Measurements from ENCODE around the gene LRRC38.

LRRC38 gene

DNA sequence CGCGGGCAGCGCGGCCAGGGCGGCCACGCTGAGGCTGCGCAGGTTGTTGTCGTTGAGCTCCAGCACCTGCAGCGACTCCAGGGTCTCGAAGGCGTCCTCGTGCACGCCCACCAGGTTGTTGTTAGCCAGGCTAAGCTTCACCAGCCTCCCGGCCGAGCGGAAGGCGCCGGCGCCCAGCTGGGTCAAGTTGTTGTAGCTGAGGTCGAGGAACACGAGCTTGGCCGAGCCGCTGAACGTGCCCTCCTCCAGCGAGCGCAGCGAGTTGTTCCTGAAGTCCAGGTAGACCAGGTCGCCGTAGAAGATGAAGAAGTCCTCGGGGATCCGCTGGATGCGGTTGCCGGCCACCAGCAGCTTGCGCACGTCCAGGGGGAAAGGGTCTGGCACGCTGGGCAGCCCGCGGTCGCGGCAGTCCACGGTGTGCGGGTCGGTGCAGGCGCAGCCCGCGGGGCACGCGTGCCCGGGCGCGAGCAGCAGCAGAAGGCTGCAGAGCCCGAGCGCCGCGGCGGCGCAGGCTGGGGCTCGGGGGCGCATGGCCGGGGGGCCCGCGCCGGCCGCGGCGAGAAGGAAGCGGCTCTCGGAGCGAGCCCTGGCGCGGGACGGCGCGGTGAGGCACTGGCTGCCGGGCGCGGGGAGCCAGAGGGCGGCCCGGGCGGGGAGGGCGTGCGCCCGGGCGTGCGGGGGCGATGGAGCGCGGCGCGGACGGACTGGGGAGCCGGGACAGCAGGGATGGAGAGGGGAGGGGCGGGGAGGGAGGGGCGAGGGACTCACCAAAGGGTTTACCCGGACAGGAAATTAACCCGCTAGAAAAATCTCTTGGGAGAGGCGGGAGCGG, 524 bp downstream of the LRRC38 start:
- ChIA-PET CTCF (no interaction called here), POLR2A (no interaction called here)
- DNase-seq (ENCODE audit: extremely low spot score): no peak
- TF ChIP-seq BHLHE40 (IDR thresholded peaks at IDR 0.05; ENCODE audit: borderline replicate concordance): no peak
- no peak for TF ChIP-seq LEF1 (IDR thresholded peaks at IDR 0.05; ENCODE audit: borderline replicate concordance)
- no peak for TF ChIP-seq FOXM1 (IDR thresholded peaks at IDR 0.05; ENCODE audit: borderline replicate concordance)
- no peak for TF ChIP-seq TARDBP (IDR thresholded peaks at IDR 0.05)
- no peak for TF ChIP-seq ZNF384 (IDR thresholded peaks at IDR 0.05)
- no peak for TF ChIP-seq SP1 (IDR thresholded peaks at IDR 0.05)
- no peak for TF ChIP-seq SUZ12 (IDR thresholded peaks at IDR 0.05)
- TF ChIP-seq FOXA1 (IDR thresholded peaks at IDR 0.05): no peak
- no peak for TF ChIP-seq NFRKB (IDR thresholded peaks at IDR 0.05)

DNA sequence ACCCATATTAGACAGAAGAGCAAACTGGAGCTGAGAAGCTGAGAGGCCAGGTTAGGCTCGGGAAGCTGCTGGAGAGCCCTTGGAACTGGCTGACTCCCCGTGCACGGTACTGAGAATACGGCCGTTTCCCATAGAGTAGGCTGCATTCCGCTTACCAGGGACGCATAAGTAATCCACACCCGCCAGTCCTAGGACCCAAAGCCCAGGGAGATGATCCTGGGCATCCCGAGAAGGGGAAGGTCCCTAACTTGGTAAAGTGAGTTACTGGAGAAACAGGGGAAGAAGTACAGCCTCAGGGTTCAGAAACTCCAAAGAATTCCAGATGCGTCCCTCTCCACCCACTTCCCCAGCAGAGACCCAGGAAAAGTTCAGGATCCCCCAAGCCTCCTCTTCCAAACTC, 1.3 kb downstream of the LRRC38 start:
- DNase-seq (ENCODE audit: extremely low spot score): no peak
- CTCF ChIA-PET: no interaction called here
- POLR2A ChIA-PET: no interaction called here
- TF ChIP-seq CTBP1 (IDR thresholded peaks at IDR 0.05; ENCODE audit: borderline replicate concordance) (no peak), FOXK2 (IDR thresholded peaks at IDR 0.05) (no peak), BHLHE40 (IDR thresholded peaks at IDR 0.05; ENCODE audit: borderline replicate concordance) (no peak), FOXM1 (IDR thresholded peaks at IDR 0.05; ENCODE audit: borderline replicate concordance) (no peak), ARNT (IDR thresholded peaks at IDR 0.05) (no peak), SP1 (IDR thresholded peaks at IDR 0.05) (no peak), SUZ12 (IDR thresholded peaks at IDR 0.05) (no peak), HDGF (IDR thresholded peaks at IDR 0.05; ENCODE audit: borderline replicate concordance) (no peak), NFRKB (IDR thresholded peaks at IDR 0.05) (no peak), TARDBP (IDR thresholded peaks at IDR 0.05) (no peak), L3MBTL2 (conservative IDR thresholded peaks at IDR 0.05) (no peak), ZNF384 (IDR thresholded peaks at IDR 0.05) (no peak), LEF1 (IDR thresholded peaks at IDR 0.05; ENCODE audit: borderline replicate concordance) (no peak), ELF4 (IDR thresholded peaks at IDR 0.05) (no peak), FOXA1 (IDR thresholded peaks at IDR 0.05) (no peak)
- TF ChIP-seq, protein P1, sequence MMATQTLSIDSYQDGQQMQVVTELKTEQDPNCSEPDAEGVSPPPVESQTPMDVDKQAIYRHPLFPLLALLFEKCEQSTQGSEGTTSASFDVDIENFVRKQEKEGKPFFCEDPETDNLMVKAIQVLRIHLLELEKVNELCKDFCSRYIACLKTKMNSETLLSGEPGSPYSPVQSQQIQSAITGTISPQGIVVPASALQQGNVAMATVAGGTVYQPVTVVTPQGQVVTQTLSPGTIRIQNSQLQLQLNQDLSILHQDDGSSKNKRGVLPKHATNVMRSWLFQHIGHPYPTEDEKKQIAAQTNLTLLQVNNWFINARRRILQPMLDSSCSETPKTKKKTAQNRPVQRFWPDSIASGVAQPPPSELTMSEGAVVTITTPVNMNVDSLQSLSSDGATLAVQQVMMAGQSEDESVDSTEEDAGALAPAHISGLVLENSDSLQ (IDR thresholded peaks at IDR 0.05): no peak

DNA sequence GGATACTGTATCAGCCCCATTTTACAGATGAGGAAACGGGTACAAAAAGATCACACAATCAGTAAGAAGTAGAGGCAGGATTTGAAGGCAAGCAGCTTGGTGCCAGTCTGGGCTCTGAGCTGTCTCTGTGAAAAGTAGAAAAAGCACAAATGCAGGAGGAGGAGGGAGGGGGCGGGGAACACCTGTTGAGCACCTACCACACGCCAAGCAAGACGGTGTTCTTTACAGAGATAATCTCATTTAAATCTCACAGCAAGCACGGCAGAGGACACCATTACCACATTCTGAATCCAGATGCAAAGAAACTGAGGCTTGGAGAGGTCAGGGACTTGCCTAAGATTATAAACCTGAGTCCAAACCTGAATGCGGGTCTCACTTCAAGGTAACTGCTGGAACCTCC, 3.3 kb downstream of the LRRC38 start:
- TF ChIP-seq CTBP1 (IDR thresholded peaks at IDR 0.05; ENCODE audit: borderline replicate concordance): no peak
- TF ChIP-seq FOXK2 (IDR thresholded peaks at IDR 0.05): no peak
- TF ChIP-seq NFRKB (IDR thresholded peaks at IDR 0.05): no peak
- no peak for TF ChIP-seq SP1 (IDR thresholded peaks at IDR 0.05)
- no peak for TF ChIP-seq LEF1 (IDR thresholded peaks at IDR 0.05; ENCODE audit: borderline replicate concordance)
- TF ChIP-seq TARDBP (IDR thresholded peaks at IDR 0.05): no peak
- ChIA-PET POLR2A (no interaction called here), CTCF (no interaction called here)
- no peak for DNase-seq (ENCODE audit: extremely low spot score)

DNA sequence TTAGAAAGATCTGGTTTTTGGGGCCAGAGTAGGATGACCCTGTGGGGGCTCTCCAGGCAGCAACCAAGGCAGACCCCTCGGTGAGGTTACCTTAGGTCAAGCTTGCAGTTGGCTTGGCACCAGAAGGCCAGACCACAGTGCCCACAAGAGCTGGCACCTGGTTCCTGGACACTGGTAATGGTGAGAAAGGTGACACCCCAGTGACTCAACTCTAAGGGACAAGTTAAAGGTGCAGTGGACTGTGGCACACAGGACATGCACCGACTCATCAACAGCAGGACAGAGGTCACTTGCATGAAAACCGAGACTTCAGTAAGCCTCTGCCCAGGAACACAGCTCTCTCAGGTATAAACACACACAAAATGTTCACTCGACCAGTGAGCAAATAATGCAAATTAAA, 6.7 kb downstream of the LRRC38 start:
- no peak for DNase-seq (ENCODE audit: extremely low spot score)
- TF ChIP-seq LEF1 (IDR thresholded peaks at IDR 0.05; ENCODE audit: borderline replicate concordance) (no peak), NFRKB (IDR thresholded peaks at IDR 0.05) (no peak), FOXA1 (IDR thresholded peaks at IDR 0.05) (no peak), L3MBTL2 (conservative IDR thresholded peaks at IDR 0.05) (no peak), SP1 (IDR thresholded peaks at IDR 0.05) (no peak), ARNT (IDR thresholded peaks at IDR 0.05) (no peak), FOXK2 (IDR thresholded peaks at IDR 0.05) (no peak), TARDBP (IDR thresholded peaks at IDR 0.05) (no peak), SUZ12 (IDR thresholded peaks at IDR 0.05) (no peak), ZNF384 (IDR thresholded peaks at IDR 0.05) (no peak), CTBP1 (IDR thresholded peaks at IDR 0.05; ENCODE audit: borderline replicate concordance) (no peak), ELF4 (IDR thresholded peaks at IDR 0.05) (no peak), FOXM1 (IDR thresholded peaks at IDR 0.05; ENCODE audit: borderline replicate concordance) (no peak), BHLHE40 (IDR thresholded peaks at IDR 0.05; ENCODE audit: borderline replicate concordance) (no peak), HDGF (IDR thresholded peaks at IDR 0.05; ENCODE audit: borderline replicate concordance) (no peak)
- TF ChIP-seq, protein P1 (IDR thresholded peaks at IDR 0.05): no peak
- ChIA-PET CTCF (no interaction called here), POLR2A (no interaction called here)

DNA sequence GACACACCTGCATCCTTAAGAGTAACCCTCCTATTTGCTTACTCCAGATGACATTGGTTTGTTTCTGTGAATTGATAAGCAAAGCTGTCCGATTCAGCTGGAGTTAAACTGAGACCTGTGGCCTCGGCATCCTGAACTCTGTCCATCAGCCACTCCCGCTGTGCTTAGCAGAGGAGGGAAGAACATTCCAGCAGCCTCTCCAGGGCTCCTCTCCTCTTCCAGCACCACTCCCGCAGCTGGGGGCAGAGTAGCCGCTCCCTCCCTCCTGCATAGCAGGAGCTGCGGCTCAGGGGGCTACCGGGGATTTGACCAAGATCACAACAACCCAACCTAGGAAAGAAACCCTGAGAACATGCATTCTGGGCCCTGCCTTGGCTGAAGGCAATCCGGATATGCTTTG, 8.8 kb downstream of the LRRC38 start:
- ChIA-PET POLR2A (no interaction called here), CTCF (no interaction called here)
- TF ChIP-seq SP1 (IDR thresholded peaks at IDR 0.05): no peak
- TF ChIP-seq ZNF384 (IDR thresholded peaks at IDR 0.05): no peak
- DNase-seq (ENCODE audit: extremely low spot score): no peak

DNA sequence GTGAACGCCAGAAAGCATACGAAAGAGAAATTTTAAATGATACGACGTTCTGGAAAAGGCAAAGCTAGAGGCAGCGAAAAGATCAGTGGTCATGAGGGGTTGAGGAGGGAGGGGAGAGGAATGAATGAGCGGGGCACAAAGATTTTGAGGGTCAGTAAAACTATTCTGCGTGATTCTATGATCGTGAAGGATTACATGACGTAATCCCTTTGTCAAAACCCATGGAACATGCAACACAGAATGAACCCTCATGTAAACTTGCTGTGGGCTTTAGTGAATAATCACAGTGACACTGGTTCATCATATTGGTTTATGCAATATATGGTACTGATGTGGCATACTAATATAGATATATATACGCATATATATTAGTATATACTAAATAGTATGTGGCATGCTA, 13.0 kb downstream of the LRRC38 start:
- TF ChIP-seq SUZ12 (IDR thresholded peaks at IDR 0.05) (no peak), NFRKB (IDR thresholded peaks at IDR 0.05) (no peak), SP1 (IDR thresholded peaks at IDR 0.05) (no peak), ZNF384 (IDR thresholded peaks at IDR 0.05) (no peak), FOXA1 (IDR thresholded peaks at IDR 0.05) (no peak), L3MBTL2 (conservative IDR thresholded peaks at IDR 0.05) (no peak), HDGF (IDR thresholded peaks at IDR 0.05; ENCODE audit: borderline replicate concordance) (no peak), FOXM1 (IDR thresholded peaks at IDR 0.05; ENCODE audit: borderline replicate concordance) (no peak)
- CTCF ChIA-PET: no interaction called here
- no peak for DNase-seq (ENCODE audit: extremely low spot score)
- POLR2A ChIA-PET: no interaction called here

DNA sequence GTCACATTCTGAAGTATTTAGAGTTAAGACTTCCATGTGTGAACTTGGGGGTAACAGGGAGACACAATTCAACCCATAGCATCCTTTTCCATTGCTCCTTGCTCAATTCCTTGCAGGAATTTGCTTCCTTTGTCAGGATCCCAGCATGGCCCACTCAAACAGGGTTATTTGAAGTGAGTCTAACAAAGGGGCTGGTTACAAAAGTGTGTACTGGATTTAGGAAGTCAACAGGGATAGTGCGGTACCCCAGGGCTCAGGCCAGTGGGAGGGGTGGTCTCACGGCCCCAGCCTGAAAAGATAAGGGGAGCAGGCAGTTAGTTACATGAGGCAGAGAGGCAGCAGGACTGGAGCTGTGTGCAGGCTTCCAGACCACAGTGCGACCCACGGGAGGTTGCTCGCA, 14.4 kb downstream of the LRRC38 start:
- TF ChIP-seq HDGF (IDR thresholded peaks at IDR 0.05; ENCODE audit: borderline replicate concordance) (no peak), SP1 (IDR thresholded peaks at IDR 0.05) (no peak), ELF4 (IDR thresholded peaks at IDR 0.05) (no peak), L3MBTL2 (conservative IDR thresholded peaks at IDR 0.05) (no peak), BHLHE40 (IDR thresholded peaks at IDR 0.05; ENCODE audit: borderline replicate concordance) (no peak), SUZ12 (IDR thresholded peaks at IDR 0.05) (no peak), FOXM1 (IDR thresholded peaks at IDR 0.05; ENCODE audit: borderline replicate concordance) (no peak), ZNF384 (IDR thresholded peaks at IDR 0.05) (no peak), TARDBP (IDR thresholded peaks at IDR 0.05) (no peak), ARNT (IDR thresholded peaks at IDR 0.05) (no peak), FOXA1 (IDR thresholded peaks at IDR 0.05) (no peak), FOXK2 (IDR thresholded peaks at IDR 0.05) (no peak), NFRKB (IDR thresholded peaks at IDR 0.05) (no peak), CTBP1 (IDR thresholded peaks at IDR 0.05; ENCODE audit: borderline replicate concordance) (no peak), LEF1 (IDR thresholded peaks at IDR 0.05; ENCODE audit: borderline replicate concordance) (no peak)
- TF ChIP-seq, protein P1 (IDR thresholded peaks at IDR 0.05): no peak
- ChIA-PET POLR2A (no interaction called here), CTCF (no interaction called here)
- DNase-seq (ENCODE audit: extremely low spot score): no peak

All from HEK293T (cell line).